ENCODE results near the gene LTB4R2. TPM values are rescaled to one million over a fixed set of nuclear protein-coding genes. Genes with fewer than 3 reads are reported as not detected.
"Not testable (repeated sequence)": the region's sequence is repeated elsewhere in the genome, so short reads cannot be mapped to it uniquely, and the experiment has no call there.

LTB4R2 gene
- total RNA-seq, 1 donor from 2014 or later = 13.9 TPM

DNA sequence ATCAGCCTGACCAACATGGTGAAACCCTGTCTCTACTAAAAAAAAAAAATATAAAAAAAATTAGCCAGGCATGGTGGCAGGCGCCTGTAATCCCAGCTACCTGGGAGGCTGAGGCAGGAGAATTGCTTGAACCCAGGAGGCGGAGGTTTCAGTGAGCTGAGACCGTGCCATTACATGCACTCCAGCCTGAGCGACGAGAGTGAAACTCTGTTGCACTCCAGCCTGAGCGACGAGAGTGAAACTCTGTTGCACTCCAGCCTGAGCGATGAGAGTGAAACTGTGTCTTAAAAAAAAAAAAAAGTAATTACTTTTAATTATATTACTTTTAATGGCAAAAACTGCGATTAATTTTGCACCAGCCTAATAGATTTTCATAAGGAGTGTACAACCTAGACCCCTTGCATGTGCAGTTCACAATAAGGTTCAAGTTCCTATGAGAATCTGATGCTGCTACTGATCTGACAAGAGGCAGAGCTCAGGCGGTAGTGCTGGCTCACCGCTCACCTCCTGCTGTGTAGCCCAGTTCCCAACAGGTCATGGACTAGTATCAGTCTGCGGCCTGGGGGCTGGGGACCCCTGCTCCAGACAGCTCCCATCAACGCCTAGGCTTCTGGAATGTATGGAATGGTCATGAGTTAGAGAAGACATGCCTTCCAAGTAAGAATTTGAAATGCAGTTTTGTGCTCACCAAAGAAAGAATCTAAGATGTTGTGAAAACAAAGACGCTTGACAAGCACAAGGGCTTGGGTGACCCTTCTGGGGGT lies 11.5 kb downstream of the LTB4R2 start:
- DNase-seq = no peak

DNA sequence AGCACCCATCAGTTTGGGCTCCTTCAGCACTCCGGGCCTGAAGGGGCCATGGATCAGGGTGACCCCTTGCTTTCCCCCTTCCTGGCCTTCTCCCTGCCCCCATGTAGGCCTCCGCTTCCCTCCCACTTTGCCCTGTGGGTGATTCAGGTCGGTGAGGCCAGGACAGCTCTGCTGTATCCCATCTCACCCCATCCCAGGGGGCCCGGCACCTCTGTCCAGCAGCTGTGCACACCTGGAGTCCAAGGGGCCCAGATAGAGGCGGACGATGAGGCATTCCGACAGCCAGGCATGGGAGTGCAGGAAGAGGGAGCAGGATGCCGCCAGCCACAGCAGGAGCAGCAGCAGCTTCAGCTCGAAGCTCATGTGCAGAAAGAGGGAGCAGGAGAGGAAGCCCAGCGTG lies 12.7 kb downstream of the LTB4R2 start:
- DNase-seq = no peak

DNA sequence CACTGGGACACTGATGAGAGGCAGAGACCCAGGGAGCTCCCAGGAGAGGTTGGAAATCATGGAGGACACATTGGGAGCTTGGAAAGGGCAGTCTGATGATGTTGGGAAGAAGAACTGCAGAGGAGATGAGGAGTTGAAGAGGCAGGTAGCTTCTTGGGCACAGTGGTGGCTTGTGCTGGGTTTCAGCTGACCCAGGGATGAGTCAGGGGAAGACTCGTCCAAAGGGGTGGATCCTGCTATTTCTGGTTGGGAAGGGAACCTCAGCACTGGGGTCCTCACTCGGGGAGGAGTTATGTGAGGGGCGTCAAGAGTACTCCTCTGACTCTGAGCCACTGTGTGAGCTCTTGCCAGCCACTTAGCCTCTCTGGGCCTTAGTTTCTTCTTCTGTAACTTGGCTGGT lies 13.4 kb downstream of the LTB4R2 start:
- DNase-seq = no peak

DNA sequence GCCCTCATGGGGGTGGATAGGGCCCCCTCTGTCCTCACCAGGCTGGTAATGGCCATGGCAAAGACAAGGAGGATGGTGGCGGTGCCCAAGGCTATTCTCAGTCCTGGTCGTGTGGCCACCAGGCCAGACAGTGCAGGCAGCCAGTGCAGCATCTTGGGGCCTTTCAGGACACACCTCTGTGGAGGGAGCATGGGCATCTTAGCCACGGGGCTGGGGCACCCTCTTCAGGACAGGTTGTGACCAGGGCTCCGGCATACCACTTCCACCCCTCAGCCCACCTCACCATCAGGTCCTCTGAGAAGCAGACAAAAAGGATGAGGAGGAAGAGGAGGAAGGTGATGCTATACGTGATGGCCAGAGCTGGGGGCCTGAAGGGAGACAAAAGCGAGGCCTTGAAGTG lies 14.1 kb downstream of the LTB4R2 start:
- DNase-seq = no peak

DNA sequence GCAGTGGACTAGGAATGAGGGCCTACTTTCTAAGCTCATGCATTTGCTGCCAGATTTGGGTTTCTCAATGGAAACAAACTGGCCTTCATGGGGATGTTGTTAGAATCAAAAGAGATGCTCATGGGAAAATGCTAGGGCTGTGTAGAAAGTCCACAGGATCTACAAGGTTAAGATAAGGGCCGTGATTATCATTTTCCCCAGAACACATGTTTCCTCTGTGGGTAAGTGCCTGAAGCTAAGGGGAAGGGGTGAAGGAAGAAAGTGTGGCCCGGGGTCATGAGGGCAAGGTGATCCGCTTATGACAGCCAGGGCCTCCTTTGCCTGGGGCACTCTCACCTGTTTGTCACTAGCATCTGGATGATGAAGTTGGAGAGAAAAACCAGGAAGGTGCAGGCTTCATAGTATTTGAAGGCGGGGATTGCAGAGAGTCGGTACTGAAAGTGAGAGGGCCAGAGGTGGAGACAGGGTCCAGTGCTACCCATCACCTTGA lies 15.1 kb downstream of the LTB4R2 start:
- no peak for DNase-seq

DNA sequence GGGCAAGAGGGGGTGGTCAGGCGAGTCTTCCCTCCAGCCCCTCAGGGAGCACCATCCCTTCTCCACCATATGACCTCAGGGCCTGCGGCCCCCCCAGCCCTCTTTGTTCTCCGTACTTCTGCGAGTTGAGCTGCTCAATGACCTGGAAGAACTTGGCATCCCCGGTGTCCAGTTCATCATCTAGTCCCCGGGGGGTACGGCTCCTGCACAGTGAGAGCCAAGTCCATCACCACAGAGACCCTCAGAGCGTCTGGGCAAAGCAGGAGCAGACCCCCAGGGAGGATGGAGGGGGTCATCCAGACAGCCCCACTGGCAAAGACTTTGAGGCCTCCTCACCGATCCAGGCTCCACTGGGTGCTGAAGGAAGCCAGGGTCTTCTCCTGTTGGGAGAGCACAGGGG lies 16.0 kb downstream of the LTB4R2 start:
- DNase-seq = no peak

DNA sequence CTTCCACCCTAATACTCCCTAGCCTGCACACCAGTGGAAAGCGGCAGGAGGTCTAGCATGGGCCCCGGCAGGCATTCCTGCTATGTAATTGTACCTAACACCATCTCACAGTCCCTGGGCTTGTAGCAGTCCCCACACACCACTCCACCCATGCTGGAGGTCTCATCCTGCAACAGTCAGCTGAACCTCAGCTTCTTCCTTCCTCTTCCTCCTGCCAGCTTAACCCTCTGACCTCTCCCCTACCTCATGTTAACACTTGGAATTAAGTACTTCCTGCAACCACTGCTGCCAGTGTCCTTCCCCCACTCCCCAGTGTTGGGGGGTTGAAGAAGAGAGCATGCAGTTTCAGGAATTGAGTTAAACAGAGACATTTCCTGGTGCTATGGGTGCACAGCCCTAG lies 17.4 kb downstream of the LTB4R2 start:
- no peak for DNase-seq

DNA sequence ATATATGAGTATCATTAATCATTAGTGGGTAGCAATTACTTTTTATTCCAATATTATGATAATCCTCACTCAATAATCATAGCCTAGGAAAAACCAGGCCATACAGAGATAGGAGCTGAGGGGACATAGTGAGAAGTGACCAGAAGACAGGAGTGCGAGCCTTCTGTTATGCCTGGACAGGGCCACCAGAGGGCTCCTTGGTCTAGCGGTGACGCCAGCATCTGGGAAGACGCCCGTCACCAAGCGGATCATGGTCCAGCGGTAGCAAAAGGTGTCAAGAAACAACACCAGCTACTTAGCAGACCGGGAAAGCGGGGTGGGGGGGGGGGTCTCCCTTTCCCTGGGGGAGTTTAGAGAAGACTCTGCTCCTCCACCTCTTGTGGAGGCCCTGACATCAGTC lies 18.0 kb downstream of the LTB4R2 start:
- DNase-seq = not testable (repeated sequence)

DNA sequence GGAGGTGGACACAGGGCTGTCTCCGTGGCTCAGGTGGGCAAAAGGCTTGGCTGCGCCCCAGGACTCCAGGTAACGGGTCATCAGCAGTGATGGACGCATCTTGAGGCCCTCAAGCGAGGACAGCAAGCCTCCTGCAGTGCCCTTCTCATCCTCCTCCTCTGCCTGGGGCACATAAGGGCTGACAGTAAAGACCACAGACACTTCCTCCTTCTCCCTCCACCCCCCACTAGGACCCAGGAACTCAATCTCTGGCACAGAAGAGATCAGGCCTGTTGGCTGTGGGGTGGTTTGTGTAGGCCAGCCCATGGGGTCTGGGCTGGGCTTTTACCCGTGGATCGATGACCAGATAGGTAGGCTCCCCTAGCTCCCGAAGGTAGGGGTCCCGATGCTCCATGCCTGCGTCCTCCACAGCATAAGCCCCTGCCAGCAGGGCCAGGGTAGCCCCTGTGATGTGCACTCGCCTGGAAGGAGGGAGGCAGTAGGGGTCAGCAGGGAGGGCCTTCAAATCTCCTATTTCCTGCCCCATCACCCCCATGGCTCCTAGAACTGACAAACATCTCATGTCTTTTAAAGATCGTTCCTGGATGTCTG lies 19.2 kb downstream of the LTB4R2 start:
- no peak for DNase-seq

DNA sequence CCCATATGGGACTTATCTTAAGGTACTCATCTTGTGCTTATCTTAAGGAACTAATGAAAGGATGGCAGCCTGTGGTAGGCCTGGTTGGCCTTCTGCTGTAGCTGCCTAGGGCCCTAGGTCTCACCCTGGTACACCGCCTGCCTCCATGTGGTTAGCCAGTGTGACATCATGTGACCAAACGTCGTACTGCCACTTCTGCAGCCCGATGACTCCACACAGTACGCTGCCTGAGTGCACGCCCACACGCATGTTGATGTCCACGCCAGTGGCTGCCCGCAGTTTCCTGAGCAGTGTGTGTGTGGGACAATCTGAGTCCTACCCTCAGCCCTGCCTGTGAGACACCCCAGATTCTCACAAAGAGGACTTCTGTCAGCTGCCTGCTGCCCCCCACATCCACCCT lies 19.8 kb downstream of the LTB4R2 start:
- no peak for DNase-seq

DNA sequence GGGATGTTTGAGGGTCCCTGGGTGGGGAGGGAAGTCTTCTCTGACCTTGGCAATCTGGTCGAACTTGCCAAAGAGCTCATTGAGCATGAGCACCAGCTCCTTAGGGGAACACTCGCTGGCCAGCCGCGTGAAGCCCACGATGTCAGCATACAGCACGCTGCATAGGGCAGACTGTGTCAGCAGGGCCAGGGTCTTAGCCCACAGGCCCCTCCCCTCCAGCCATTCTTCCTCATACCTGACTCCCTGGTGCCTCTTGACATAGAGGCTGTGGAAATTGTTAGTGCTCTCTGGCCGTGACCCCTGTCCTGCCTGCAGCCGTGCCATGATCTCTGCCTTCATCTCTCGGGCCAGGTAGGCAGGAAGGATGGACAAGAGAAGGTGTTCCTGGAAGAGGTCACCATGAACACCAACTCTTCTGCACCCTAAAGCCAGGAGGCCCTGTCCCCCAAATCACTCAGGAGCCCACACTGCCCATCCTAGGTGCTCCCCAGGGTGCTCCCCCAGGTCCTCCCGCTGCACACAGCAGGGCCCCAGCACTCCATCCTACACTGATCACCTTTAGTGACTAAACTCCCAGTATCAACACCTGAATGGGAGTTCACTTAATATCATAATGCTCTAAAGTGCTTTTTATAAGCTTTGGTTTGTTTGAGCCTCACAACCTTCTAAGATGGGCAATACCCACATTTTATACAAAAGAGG lies 21.2 kb downstream of the LTB4R2 start:
- DNase-seq = no peak

DNA sequence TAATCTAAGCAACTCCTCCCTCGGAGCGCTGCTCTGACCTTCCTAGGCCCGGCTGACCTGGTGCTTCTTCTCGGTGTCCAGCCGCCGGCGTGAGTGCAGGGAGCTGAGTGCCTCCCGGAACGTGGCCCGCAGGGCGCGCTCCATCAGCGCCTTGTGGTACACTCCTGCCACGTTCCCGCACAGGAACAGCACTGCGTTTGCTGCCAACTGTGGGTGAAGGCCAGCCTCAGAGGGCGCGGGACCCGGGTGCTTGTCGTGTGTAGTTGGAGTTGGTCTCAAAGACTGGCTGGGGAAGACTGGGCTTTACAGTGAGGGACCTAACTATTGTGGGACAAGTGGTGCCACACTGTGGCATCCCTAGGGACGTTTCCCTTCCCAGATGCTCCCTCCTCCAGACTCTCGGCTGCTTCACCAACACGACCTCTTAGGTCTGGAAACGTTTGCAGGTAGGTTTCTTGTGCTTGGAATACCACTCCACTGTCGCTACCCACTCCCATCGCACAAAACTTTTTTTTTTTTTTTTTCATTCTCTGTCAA lies 21.9 kb downstream of the LTB4R2 start:
- DNase-seq = no peak

DNA sequence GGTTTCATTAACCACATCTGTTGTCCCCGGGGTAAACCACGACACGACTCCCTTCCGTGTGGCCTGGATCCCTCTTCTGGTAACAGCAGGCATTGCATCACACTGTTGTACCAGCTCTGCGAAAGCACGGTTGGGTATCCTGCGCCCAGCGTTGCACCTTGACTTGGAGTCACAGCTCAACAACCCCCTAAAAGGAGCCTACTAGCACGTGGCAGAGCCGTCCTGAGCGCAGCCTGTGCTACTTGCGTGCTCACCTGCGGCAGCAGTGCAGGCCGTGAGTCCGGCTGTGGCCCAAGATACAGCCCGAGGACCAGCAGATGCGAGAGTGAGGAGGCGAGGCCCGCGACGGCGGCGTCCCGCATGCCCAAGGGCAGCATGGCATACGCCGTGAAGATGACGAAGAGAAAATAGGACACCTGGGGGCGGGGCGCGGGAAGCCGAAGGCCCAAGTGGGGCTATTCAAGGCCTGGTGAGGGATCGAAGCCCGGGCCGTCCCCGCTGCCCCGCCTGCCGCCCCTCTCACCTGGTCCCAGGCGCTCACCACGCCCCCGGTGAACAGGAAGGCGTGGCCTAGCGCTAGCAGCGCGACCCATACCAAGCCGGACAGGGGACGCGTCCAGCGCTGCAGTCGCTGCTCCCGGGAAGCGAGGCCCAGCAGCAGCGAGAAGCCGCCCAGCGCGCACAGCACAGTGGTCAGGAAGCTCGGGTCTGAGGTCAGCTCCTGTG lies 22.5 kb downstream of the LTB4R2 start:
- peak; percentile 73 for DNase-seq

DNA sequence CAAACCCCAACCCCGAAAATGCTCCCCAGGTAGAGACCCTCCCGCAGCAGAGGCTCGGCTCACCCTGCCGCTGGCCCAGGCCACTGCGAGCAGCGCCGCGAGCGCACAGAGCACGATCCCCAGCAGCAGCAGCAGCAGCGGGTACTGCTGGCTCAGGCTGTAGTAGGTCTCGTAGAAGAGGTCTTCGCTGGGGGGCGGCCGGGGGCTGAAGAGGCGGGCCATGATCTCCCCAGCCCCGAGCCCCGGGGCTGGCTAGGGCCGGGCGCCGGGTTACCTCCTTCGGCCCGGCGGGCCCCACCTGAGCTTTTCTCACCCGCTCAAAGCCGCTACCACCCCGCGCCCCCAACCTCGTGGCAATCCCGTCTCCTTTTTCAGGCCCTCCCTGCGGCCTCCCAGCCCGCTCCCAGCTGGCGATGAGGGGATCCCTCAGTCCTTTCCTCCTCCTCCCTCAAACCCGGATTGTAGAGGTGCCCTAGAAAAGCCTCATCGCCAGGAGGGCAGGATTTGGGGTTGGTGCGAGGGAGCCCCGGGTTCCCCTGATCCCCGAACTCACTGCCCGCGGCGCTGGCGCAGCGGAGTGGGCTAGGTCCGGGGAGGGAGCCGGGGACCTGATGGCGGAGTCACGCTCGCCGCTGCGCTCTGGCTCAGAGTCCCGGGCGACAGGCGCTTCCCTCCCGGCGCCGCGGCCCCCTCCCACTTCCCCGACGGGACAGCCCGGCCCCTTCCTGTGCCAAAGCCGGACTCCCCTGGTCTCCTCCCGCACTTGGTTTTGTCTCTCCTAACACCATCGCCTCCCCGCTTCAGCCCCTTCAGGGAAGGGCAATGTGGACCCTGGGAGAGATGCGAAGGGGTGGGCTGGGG lies 24.7 kb downstream of the LTB4R2 start, which contains the start of gene ADCY4:
ADCY4 (minus strand) TSS at position 641 of the 861 bp plus-strand sequence; CDS start at position 222, 419 bp downstream.
- DNase-seq = no peak

DNA sequence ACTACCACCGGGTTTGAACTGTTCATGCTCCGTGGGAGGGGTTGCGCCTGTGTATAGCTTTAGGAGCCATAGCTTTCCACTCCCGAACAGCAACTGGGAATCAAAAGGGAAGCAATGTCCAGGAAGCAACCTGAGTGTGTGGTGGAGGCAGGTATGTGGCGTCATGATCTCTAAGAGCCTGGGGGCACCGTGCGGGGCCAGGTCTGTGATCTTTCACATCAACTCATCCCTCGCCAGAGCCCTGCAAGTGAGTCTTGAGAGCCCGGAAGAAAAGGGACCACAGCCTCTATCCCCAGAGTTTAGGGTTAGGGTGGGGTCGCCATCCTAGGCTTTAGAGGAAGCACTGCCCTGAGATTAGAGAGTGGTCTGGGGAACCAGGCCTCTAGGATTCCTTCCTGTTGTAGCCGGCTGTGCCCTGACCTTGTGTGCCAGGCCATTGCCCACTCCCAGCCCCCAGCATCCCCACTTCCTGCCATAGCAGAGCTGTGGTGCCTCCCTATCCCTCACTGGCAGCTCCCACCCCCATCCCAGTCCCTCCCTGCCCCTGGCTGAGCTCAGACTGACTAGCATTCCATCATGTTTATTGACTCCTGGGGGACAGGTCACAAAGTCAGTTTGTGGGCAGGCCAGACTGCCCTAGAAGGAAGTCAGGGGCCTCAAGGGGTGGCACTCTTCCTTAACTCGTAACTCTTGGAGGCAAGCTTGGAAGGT lies 25.7 kb downstream of the LTB4R2 start:
- no peak for DNase-seq

DNA sequence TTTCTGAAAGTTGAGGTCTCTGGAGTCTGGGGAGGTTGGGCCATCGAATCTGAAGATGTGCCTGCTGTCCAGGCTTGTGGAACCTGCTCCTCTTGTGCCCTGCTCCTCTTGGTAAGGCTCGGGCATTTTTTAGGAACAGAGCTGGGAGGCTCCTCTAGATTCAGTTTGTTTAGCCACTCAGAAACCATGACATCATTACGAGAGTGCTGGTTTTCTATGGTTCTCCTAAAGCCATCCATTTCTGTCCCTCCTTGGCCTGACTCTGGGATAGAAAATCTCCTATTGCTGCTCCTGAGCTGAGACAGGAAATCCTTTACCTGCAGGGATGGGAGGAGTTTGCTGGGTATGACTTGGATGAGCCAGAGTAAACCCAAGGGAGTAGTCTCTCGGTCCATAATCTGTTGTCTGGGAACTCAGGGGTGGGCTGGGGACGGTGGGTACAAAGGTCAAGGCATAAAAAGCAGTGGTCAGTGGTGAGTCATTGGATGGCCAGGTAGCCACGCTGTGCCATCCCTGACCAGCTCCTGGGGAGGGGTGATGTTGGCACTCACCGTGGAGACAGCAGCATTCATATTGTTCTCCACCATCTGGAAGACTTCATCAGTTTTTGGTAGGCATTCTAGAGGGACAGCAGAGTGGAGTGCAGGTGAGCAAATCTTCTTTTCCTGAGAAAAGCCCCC lies 27.3 kb downstream of the LTB4R2 start:
- DNase-seq = no peak

DNA sequence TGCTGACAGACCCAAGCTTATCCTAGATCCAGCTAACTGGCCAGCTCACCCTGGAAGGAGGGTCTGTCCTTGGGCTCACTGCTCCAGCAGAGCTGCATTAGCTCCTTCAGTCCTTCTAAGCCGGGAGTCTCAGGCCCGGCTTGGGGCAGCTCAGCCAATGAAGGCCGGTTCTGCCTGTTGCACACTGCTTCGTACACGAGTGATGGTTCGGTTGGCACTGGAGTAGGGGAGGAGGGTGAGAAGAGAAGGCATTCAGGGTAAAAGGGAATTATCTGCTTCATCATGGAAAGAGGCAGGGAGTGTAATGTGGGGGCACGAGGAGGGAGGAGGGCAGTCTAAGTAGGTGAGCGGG lies 27.9 kb downstream of the LTB4R2 start:
- DNase-seq = no peak

DNA sequence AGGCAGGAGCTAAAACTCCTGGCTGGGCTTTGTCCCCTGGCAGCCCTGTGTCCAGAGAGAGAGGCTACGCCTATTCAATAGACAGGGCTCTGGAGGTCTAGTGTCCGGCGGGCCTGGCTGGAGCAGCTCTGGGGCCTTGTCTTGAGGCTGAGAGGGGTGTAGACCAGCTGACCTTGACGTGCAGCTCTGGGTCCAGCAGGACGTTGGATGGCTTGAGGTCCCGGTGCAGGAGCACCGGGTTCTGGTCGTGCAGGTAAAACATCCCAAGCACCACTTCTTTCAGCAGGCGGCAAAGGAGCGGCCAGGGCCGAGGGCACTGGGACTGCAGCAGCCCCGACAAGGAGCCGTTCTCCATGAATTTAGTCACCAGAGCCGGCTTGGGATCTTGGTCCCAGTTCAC lies 28.9 kb downstream of the LTB4R2 start:
- no peak for DNase-seq

DNA sequence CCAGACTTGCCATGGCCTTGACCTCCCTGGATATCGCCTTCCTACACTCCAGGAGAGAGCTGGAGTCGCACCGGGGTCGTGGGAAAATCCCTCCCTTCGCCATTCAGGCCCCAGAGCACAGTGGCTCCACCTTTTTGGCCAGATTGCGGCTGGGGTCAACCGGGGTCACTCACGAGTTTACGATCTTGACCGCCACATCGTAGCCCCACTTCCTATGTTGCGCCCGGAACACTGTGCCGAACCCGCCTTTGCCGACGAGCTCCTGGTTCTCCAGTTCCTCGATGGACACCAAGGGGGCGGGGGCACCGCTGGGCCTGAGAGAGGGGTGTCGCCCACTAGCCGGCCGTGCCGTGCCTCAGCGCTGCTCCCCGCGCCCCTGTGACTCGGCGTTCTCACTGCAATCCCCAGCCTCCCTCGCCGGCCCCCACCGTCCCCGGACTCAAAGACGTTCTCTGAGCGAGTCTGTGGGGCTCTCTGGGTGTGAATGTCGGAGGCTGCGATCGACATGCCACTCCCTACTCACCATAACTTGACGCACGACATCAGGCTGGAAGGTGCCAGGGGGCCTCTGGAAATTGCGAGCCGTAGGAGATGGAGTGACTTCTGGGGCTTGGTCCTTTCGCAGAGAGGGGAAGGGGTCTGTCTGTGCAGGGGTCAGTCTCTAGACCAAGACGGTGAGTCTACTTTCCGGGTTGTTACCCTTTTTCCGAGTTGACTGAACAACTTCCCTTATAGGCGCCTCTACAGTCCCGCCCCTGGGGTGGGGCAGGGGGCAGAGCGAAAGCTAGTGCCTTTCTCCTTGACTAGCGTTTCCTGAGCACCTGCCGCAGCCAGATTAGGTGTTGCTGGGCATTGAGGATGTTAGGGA lies 29.6 kb downstream of the LTB4R2 start, which contains the start of gene RIPK3:
RIPK3 (minus strand) TSS at position 708 of the 868 bp plus-strand sequence; CDS start at position 543, 165 bp downstream.
- no peak for DNase-seq
